CD4-positive, alpha-beta T cell (primary cell): ENCODE measurements around the gene CDK9. TPM values are rescaled to one million over a fixed set of nuclear protein-coding genes. Genes with fewer than 3 reads are reported as not detected.

Experiments
- ATAC-seq: fragments of 200-7000 bp; cut with Tn5 transposase; one replicate; pipeline ENCODE4 v1.10.0; 2022; ENCODE audit warnings: mild to moderate bottlenecking; ENCODE audit not compliant: poor library complexity
- CTCF ChIA-PET: fragments of 350-600 bp; sonication (Branson Sonifier 250); formaldehyde crosslinking; loops from one replicate; lab custom pipeline; 2021; ENCODE audit warnings: antibody characterized with exemption, inconsistent platforms; lab: Charles Lee
- POLR2A ChIA-PET: fragments of 350-600 bp; sonication (Branson Sonifier 250); formaldehyde crosslinking; loops from one replicate; lab custom pipeline; 2021; ENCODE audit warnings: antibody characterized with exemption, inconsistent platforms; lab: Charles Lee
- DNase-seq, 14 experiments: peaks; one replicate each; pipeline ENCODE4 v3.0.0-alpha.2; 2013 to 2020; ENCODE audit warnings: mixed read lengths in 2 of 14
- H3K27ac ChIP-seq, 2 donors: one replicate each; pipeline versions ENCODE4 v1.5.1 to v1.7.0; 2013; ENCODE audit warnings: low read length in 2 of 2, low read depth in 1 of 2, mild to moderate bottlenecking in 1 of 2
- H3K27me3 ChIP-seq, 2 experiments: 1 replicate in 1 of 2; 2 replicates in 1 of 2; pipeline versions ENCODE4 v1.6.1 to v1.7.0; 2013; ENCODE audit warnings: low read length in 2 of 2, control low read depth in 1 of 2, mild to moderate bottlenecking in 1 of 2, moderate library complexity in 1 of 2; ENCODE audit not compliant: insufficient read depth in 2 of 2, control insufficient read depth in 1 of 2
- H3K36me3 ChIP-seq: one replicate; pipeline ENCODE4 v1.6.1; 2013; ENCODE audit warnings: low read length, control low read depth; ENCODE audit not compliant: insufficient read depth
- H3K4me1 ChIP-seq: one replicate; pipeline ENCODE4 v1.6.1; 2013; ENCODE audit warnings: low read length, control low read depth; ENCODE audit not compliant: insufficient read depth
- H3K4me3 ChIP-seq: one replicate; pipeline ENCODE4 v1.5.1; 2013; ENCODE audit warnings: mild to moderate bottlenecking, low read length, moderate library complexity
- H3K9me3 ChIP-seq, 2 experiments: 1 replicate in 1 of 2; 2 replicates in 1 of 2; pipeline versions ENCODE4 v1.6.1 to v1.7.0; 2013; ENCODE audit warnings: low read length in 2 of 2, mild to moderate bottlenecking in 2 of 2, control low read depth in 1 of 2, moderate library complexity in 1 of 2; ENCODE audit not compliant: control insufficient read depth in 1 of 2, insufficient read depth in 1 of 2
- H3K27ac Mint-ChIP-seq: one replicate; pipeline ENCODE4 v1.8.0; 2020; ENCODE audit warnings: mixed read lengths
- H3K27me3 Mint-ChIP-seq: one replicate; pipeline ENCODE4 v1.8.0; 2021; ENCODE audit warnings: mixed read lengths
- H3K36me3 Mint-ChIP-seq: one replicate; pipeline ENCODE4 v1.8.0; 2021; ENCODE audit warnings: low read depth, mixed read lengths
- H3K4me1 Mint-ChIP-seq: one replicate; pipeline ENCODE4 v1.8.0; 2021; ENCODE audit warnings: low read depth, mixed read lengths
- H3K4me3 Mint-ChIP-seq: one replicate; pipeline ENCODE4 v1.8.0; 2020; ENCODE audit warnings: mild to moderate bottlenecking, mixed read lengths
- H3K9me3 Mint-ChIP-seq: one replicate; pipeline ENCODE4 v1.8.0; 2020; ENCODE audit warnings: mixed read lengths
- CTCF ChIP-seq: fragments of 200-600 bp; IDR thresholded peaks from one replicate; pipeline ENCODE4 v1.8.0; 2022; ENCODE audit warnings: antibody characterized with exemption, mild to moderate bottlenecking
- intact Hi-C, 2 experiments: fragments of 100-400 bp; cut with DNase I in 1 of 2; cut with micrococcal nuclease in 1 of 2; formaldehyde crosslinking; loops; one replicate each; pipeline versions ENCODE4 v1.15.1 to v1.9.0; 2023 to 2025; cut with DNase I, micrococcal nuclease
- total RNA-seq, 174 experiments: library from RNA in 2 of 174; stranded (reverse) in 2 of 174; gene quantifications; one replicate each; pipeline ENCODE4 v1.2.3 and lab custom pipeline; 2021 to 2026

Gene CDK9
- total RNA-seq, 2 experiments from 2014 or later, result 117 to 121 TPM

GRCh38 chr9:127794001-127794791 lies 8.4 kb downstream of the CDK9 start:
- DNase-seq (no peak), ATAC-seq (no peak)
- H3K9me3 ChIP-seq, result no peaks in the 10 kb centered on the region
- ChIA-PET POLR2A (interaction anchor here (1.0 to 1.2 kb wide), 3 partner anchors 23 to 122 kb away, joined by 3 to 4 read pairs (median 3); partner anchors contain the start of gene ST6GALNAC4), CTCF (no interaction called here)
- H3K27me3 ChIP-seq, result no peaks in the 10 kb centered on the region
- Mint-ChIP-seq H3K4me1 (peaks cover 34% of the 10 kb centered on the region), H3K27me3 (no peaks in the 10 kb centered on the region), H3K27ac (no peak overlapping the region), H3K4me3 (no peak overlapping the region), H3K9me3 (no peaks in the 10 kb centered on the region), H3K36me3 (peaks cover 31% of the 10 kb centered on the region)
- H3K36me3 ChIP-seq, result peaks cover 33% of the 10 kb centered on the region
- peaks cover 32% of the 10 kb centered on the region for H3K4me1 ChIP-seq
- intact Hi-C loops, result no loop called here
- H3K4me3 ChIP-seq, result no peak overlapping the region
- H3K27ac ChIP-seq, result no peak overlapping the region
- TF ChIP-seq CTCF, result no peak

DNA sequence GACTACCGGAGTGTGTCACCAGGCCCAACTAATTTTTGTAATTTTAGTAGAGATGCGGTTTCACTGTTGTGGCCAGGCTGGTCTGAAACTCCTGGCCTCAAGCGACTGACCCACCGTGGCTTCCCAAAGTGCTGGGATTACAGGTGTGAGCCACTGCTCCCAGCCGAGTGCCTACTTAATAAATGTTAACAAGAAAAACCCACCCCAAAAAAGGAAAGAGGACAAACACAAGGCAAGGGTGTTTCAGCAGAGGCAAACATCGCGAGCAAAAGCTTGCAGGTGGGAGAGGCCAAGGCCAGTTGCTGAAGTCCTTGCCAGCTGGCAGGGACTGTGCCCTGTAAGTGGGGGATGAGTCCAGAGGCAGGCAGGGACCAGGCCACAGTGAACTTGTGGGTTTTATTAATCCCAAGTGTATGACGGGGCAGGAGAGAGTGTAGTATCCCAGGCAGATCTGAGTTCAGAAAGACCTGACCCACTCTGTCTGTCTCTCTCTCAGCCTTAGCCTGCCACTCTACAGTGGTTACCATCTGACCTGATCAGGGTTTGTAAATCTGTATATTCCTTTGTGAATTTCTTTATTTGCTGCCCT lies 10.5 kb downstream of the CDK9 start:
- no peaks in the 10 kb centered on the region for H3K27me3 ChIP-seq
- peak; percentile 36 for ATAC-seq
- DNase-seq, result no peak
- peak overlapping the region; percentile 34 for H3K27ac Mint-ChIP-seq
- intact Hi-C loops, result no loop called here
- H3K36me3 ChIP-seq, result peaks cover 12% of the 10 kb centered on the region
- H3K9me3 ChIP-seq, result no peaks in the 10 kb centered on the region
- H3K27ac ChIP-seq, result no peak overlapping the region
- POLR2A ChIA-PET, result interaction anchor here (1.0 to 2.7 kb wide), 4 partner anchors 10 to 61 kb away, joined by 3 to 8 read pairs (median 6); partner anchors contain the start of gene CDK9
- peak overlapping the region; percentile 75 for H3K4me3 Mint-ChIP-seq
- CTCF ChIA-PET, result interaction anchor here (1.4 to 1.9 kb wide), 3 partner anchors 9 to 125 kb away, joined by 3 to 5 read pairs (median 5); partner anchors contain the start of gene TOR2A
- H3K9me3 Mint-ChIP-seq, result no peaks in the 10 kb centered on the region
- no peaks in the 10 kb centered on the region for H3K27me3 Mint-ChIP-seq
- H3K36me3 Mint-ChIP-seq, result peaks cover 11% of the 10 kb centered on the region
- peaks cover 23% of the 10 kb centered on the region for H3K4me1 ChIP-seq
- H3K4me3 ChIP-seq, result no peak overlapping the region
- peaks cover 24% of the 10 kb centered on the region for H3K4me1 Mint-ChIP-seq
- no peak for TF ChIP-seq CTCF

DNA sequence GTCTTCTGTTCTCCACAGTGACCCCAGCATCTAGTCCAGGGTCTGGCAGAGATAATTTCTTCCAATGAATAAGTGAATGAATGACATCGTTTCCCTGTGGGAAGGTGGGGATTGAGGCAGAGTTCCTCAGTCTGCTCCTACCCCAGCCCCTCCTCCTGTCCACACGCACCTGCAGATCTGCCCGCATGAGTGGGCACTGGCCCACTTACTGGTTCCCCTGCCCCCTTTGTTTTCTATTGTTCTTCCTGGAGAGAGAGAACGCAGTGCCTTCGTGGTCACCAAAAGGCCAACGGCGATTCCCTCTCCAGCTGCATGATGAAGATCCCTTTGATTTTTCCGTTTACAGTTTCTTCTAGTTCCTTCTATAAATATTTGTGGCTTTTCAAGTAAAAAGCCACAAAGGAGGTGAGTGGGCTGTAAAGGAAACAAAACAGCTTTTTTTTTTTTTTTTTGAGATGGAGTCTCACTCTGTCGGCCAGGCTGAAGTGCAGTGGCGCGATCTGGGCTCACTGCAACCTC lies 11.1 kb downstream of the CDK9 start:
- Histone ChIP-seq H3K27ac (no peak overlapping the region), H3K36me3 (peaks cover 8% of the 10 kb centered on the region), H3K9me3 (no peaks in the 10 kb centered on the region), H3K27me3 (no peaks in the 10 kb centered on the region), H3K4me3 (no peak overlapping the region), H3K4me1 (peaks cover 26% of the 10 kb centered on the region)
- POLR2A ChIA-PET, result interaction anchor here (1.0 to 2.7 kb wide), 5 partner anchors 9 to 60 kb away, joined by 3 to 8 read pairs (median 6); partner anchors contain the start of gene CDK9
- Mint-ChIP-seq H3K27me3 (no peaks in the 10 kb centered on the region), H3K4me1 (peaks cover 26% of the 10 kb centered on the region), H3K9me3 (no peaks in the 10 kb centered on the region), H3K36me3 (peaks cover 7% of the 10 kb centered on the region), H3K27ac (peak overlapping the region; percentile 34), H3K4me3 (peak overlapping the region; percentile 75)
- intact Hi-C loops, result no loop called here
- DNase-seq (no peak), ATAC-seq (peak; percentile 61)
- TF ChIP-seq CTCF, result no peak
- CTCF ChIA-PET, result interaction anchor here (1.4 to 1.9 kb wide), 3 partner anchors 10 to 125 kb away, joined by 3 to 5 read pairs (median 5); partner anchors contain the start of gene TOR2A
